Tibial nerve (tissue), 4 donors: ENCODE measurements around the gene ZNF621. TPM values are rescaled to one million over a fixed set of nuclear protein-coding genes. Genes with fewer than 3 reads are reported as not detected.

Experiments
- DNase-seq, 2 donors: peaks; one replicate each; pipeline ENCODE4 v3.0.0-alpha.2; 2019; ENCODE audit warnings: low spot score in 2 of 2
- H3K27ac ChIP-seq, 4 donors: fragments of 200-600 bp; sonication (generic) in 3 of 4; one replicate each; pipeline ENCODE4 v1.5.1; 2017 to 2019; ENCODE audit warnings: mild to moderate bottlenecking in 1 of 4
- H3K27me3 ChIP-seq, 2 donors: fragments of 200-600 bp; sonication (generic) in 1 of 2; one replicate each; pipeline versions ENCODE4 v1.5.1 to v1.6.0; 2017 to 2019
- H3K36me3 ChIP-seq, 3 donors: fragments of 200-600 bp; sonication (generic); one replicate each; pipeline ENCODE4 v1.5.1; 2018 to 2019
- H3K4me1 ChIP-seq, 4 donors: fragments of 200-600 bp; sonication (generic) in 3 of 4; one replicate each; pipeline ENCODE4 v1.5.1; 2017 to 2019
- H3K4me3 ChIP-seq, 4 donors: fragments of 200-600 bp; sonication (generic) in 3 of 4; one replicate each; pipeline ENCODE4 v1.5.1; 2017 to 2019; ENCODE audit warnings: mild to moderate bottlenecking in 1 of 4, moderate library complexity in 1 of 4
- H3K9me3 ChIP-seq, 4 donors: fragments of 200-600 bp; sonication (generic) in 3 of 4; one replicate each; pipeline ENCODE4 v1.5.1; 2017 to 2019
- CTCF ChIP-seq, 5 experiments: fragments of 200-600 bp in 3 of 5; fragments of 450-650 bp in 2 of 5; sonication (generic) in 3 of 5; IDR thresholded peaks; one replicate each; pipeline ENCODE4 v1.5.1; 2016 to 2019; ENCODE audit warnings: antibody characterized with exemption in 5 of 5, mild to moderate bottlenecking in 3 of 5, moderate library complexity in 2 of 5
- EP300 ChIP-seq, 2 donors: sonication (generic); formaldehyde crosslinking; IDR thresholded peaks; one replicate each; pipeline ENCODE4 v1.6.1; 2017; ENCODE audit warnings: antibody characterized with exemption in 2 of 2, mild to moderate bottlenecking in 1 of 2
- POLR2A ChIP-seq, 2 donors: fragments of 450-650 bp; IDR thresholded peaks; one replicate each; pipeline ENCODE4 v1.6.1; 2017; ENCODE audit warnings: antibody characterized with exemption in 2 of 2, mild to moderate bottlenecking in 2 of 2, moderate library complexity in 2 of 2
- WGBS, 2 donors: methylation state at CpG; one replicate each; pipeline ENCODE4 v1.1.5; 2018; 5-methylcytosine and 5-hydroxymethylcytosine counted together
- small RNA-seq: library from RNA; depleted of rRNA; stranded (forward); fragments of <200 nt; gene quantifications from one replicate; pipeline ENCODE3, GENCODE V24; 2016
- total RNA-seq, 4 donors: library from RNA; depleted of rRNA; stranded (reverse); fragments of >200 nt; gene quantifications; one replicate each; pipeline ENCODE4 v1.1.0, GENCODE V29; 2016

The ZNF621 gene
- total RNA-seq, 4 donors from 2014 or later, result 18.8 to 30.8 (median 25.6) TPM

- Histone ChIP-seq H3K4me1 (peaks cover 0 to 36% (median 3%) of the 10 kb centered on the region in 4 donors), H3K9me3 (no peaks in the 10 kb centered on the region), H3K27ac (peak overlapping the region in 1 of 4 donors; percentile 16), H3K27me3 (no peaks in the 10 kb centered on the region), H3K4me3 (no peak overlapping the region), H3K36me3 (no peaks in the 10 kb centered on the region)
- WGBS, 2 donors, result 85 to 88% methylated on average over 6 of the region's 6 CpGs
- DNase-seq, result no peak
- TF ChIP-seq CTCF (IDR thresholded peaks at IDR 0.05) (no peak), POLR2A (IDR thresholded peaks at IDR 0.05) (no peak), EP300 (IDR thresholded peaks at IDR 0.05) (no peak)
Measured at GRCh38 chr3:40585381-40586016, 60.7 kb downstream of the ZNF621 start.

GRCh38 chr3:40586901-40587300, 62.1 kb downstream of the ZNF621 start:
- H3K9me3 ChIP-seq, result no peaks in the 10 kb centered on the region
- DNase-seq, result no peak
- peaks cover 0 to 32% (median 3%) of the 10 kb centered on the region in 4 donors for H3K4me1 ChIP-seq
- H3K4me3 ChIP-seq, result no peak overlapping the region
- H3K27me3 ChIP-seq, result no peaks in the 10 kb centered on the region
- H3K27ac ChIP-seq, result no peak overlapping the region
- TF ChIP-seq CTCF (IDR thresholded peaks at IDR 0.05) (no peak), EP300 (IDR thresholded peaks at IDR 0.05) (no peak), POLR2A (IDR thresholded peaks at IDR 0.05) (no peak)
- no peaks in the 10 kb centered on the region for H3K36me3 ChIP-seq
- 78 to 88% methylated on average over 1 of the region's 1 CpG for WGBS, 2 donors

GRCh38 chr3:40588406-40588805, 63.6 kb downstream of the ZNF621 start:
- Histone ChIP-seq H3K27ac (no peak overlapping the region), H3K4me3 (no peak overlapping the region), H3K36me3 (no peaks in the 10 kb centered on the region), H3K9me3 (no peaks in the 10 kb centered on the region), H3K27me3 (no peaks in the 10 kb centered on the region), H3K4me1 (peaks cover 0 to 22% (median 3%) of the 10 kb centered on the region in 4 donors)
- WGBS, 2 donors, result 91 to 96% methylated on average over 5 of the region's 5 CpGs
- no peak for DNase-seq
- TF ChIP-seq POLR2A (IDR thresholded peaks at IDR 0.05) (no peak), CTCF (IDR thresholded peaks at IDR 0.05) (no peak), EP300 (IDR thresholded peaks at IDR 0.05) (no peak)

Small RNA genes within 50 kb of the gene (small RNA-seq; reads per million reads assigned to genes)
- not detected for gene RNU5B-2P

Other genes with a start within 250 kb of the ZNF621 start
- 10 to 100 TPM; 24.0 to 36.9 (median 30.1) TPM for gene EIF1B, start 215.3 kb upstream of the ZNF621 start, total RNA-seq
- gene ENTPD3, start 137.8 kb upstream of the ZNF621 start, total RNA-seq, result under 1 TPM; 0.22 to 0.60 (median 0.41) TPM
- 100 to 1,000 TPM; 263 to 397 (median 270) TPM for gene RPL14, start 67.6 kb upstream of the ZNF621 start, total RNA-seq
- 1 to 10 TPM; 3.9 to 8.1 (median 4.6) TPM for gene ZNF619, start 47.8 kb upstream of the ZNF621 start, total RNA-seq
- 1 to 10 TPM; 1.2 to 3.3 (median 2.2) TPM for gene ZNF620, start 18.9 kb upstream of the ZNF621 start, total RNA-seq